ENCODE measurements around the gene PAF1. TPM values are rescaled to one million over a fixed set of nuclear protein-coding genes. Genes with fewer than 3 reads are reported as not detected.

PAF1 gene
- total RNA-seq, 1 experiment from 2014 or later: 38.0 TPM

GRCh38 chr19:39438270-39438934 lies 47.5 kb upstream of the PAF1 start:
- Histone ChIP-seq H3K56ac (ENCODE audit: insufficient read length, low read depth, low read length) (no peak overlapping the region), H2BK15ac (ENCODE audit: low read depth, low read length) (no peak overlapping the region), H3K4me1 (ENCODE audit: insufficient read depth, low read length) (no peaks in the 10 kb centered on the region), H3K4ac (ENCODE audit: low read depth, low read length) (no peak overlapping the region), H2AK5ac (ENCODE audit: insufficient read length, low read length) (no peak overlapping the region), H3K18ac (ENCODE audit: insufficient read length, low read depth, low read length) (no peak overlapping the region), H3K23ac (ENCODE audit: insufficient read length, low read depth, low read length) (no peak overlapping the region), H4K8ac (replicated peaks; ENCODE audit: insufficient read length, low read depth, low read length) (no peak overlapping the region), H3K27me3 (ENCODE audit: insufficient read depth, low read length) (no peaks in the 10 kb centered on the region), H2BK120ac (ENCODE audit: low read depth, low read length, poor library complexity, severe bottlenecking) (no peak overlapping the region), H3K79me2 (ENCODE audit: insufficient read depth, low read length) (peaks cover 6% of the 10 kb centered on the region; the same call in 1 of the 2 replicates), H4K91ac (ENCODE audit: insufficient read length, low read depth, low read length) (no peak overlapping the region), H2BK12ac (ENCODE audit: insufficient read length, low read depth, low read length) (no peak overlapping the region), H3K79me1 (ENCODE audit: insufficient read depth, low read depth, low read length, poor library complexity, severe bottlenecking) (peaks cover 9% of the 10 kb centered on the region), H3K14ac (ENCODE audit: insufficient read depth, low read length) (no peak overlapping the region), H2AFZ (ENCODE audit: low read length) (no peak overlapping the region), H3K4me2 (ENCODE audit: insufficient read depth, insufficient read length, low read length) (no peak overlapping the region), H3K9me3 (ENCODE audit: control insufficient read depth, low read depth, low read length) (no peaks in the 10 kb centered on the region), H3K23me2 (ENCODE audit: insufficient read length, low read depth, low read length, poor library complexity, severe bottlenecking) (peaks cover 10% of the 10 kb centered on the region), H3K27ac (ENCODE audit: insufficient read length, low read depth, low read length) (no peak overlapping the region), H3K9ac (ENCODE audit: extremely low read depth, insufficient read length, low read length) (no peak overlapping the region), H2BK5ac (ENCODE audit: insufficient read length, low read length) (no peak overlapping the region), H2BK20ac (ENCODE audit: low read depth, low read length, poor library complexity, severe bottlenecking) (no peak overlapping the region), H3T11ph (ENCODE audit: low read length) (no peak overlapping the region), H4K20me1 (ENCODE audit: control insufficient read depth, insufficient read depth, insufficient read length) (no peaks in the 10 kb centered on the region), H4K5ac (ENCODE audit: insufficient read length, low read depth, low read length) (no peak overlapping the region)
- H3K9me3 Mint-ChIP-seq: peaks cover 0 to 7% of the 10 kb centered on the region in 2 experiments; a peak in 2 of 5 replicates
- TF ChIP-seq CTCF (conservative IDR thresholded peaks at IDR 0.05): no peak
- no peak overlapping the region for H3K27ac Mint-ChIP-seq
- H3K36me3 Mint-ChIP-seq (ENCODE audit: insufficient read depth in 1 of 3, low read depth in 3 of 3): peaks cover 22 to 27% (median 24%) of the 10 kb centered on the region in 3 experiments
- DNase-seq: no peak
- H3K4me3 Mint-ChIP-seq: no peak overlapping the region
- WGBS (ENCODE audit: extremely low coverage, insufficient read length, low lambda C conversion rate): no CpG with 5 or more reads among the region's 9 CpGs
- H3K27me3 Mint-ChIP-seq (ENCODE audit: low read depth): peaks cover 9% of the 10 kb centered on the region
- peaks cover 21 to 37% of the 10 kb centered on the region in 2 experiments for H3K4me1 Mint-ChIP-seq
